ENCODE data around the gene CASP12.
"Not testable (repeated sequence)": the region's sequence is repeated elsewhere in the genome, so short reads cannot be mapped to it uniquely, and the experiment has no call there.

The CASP12 gene

DNA sequence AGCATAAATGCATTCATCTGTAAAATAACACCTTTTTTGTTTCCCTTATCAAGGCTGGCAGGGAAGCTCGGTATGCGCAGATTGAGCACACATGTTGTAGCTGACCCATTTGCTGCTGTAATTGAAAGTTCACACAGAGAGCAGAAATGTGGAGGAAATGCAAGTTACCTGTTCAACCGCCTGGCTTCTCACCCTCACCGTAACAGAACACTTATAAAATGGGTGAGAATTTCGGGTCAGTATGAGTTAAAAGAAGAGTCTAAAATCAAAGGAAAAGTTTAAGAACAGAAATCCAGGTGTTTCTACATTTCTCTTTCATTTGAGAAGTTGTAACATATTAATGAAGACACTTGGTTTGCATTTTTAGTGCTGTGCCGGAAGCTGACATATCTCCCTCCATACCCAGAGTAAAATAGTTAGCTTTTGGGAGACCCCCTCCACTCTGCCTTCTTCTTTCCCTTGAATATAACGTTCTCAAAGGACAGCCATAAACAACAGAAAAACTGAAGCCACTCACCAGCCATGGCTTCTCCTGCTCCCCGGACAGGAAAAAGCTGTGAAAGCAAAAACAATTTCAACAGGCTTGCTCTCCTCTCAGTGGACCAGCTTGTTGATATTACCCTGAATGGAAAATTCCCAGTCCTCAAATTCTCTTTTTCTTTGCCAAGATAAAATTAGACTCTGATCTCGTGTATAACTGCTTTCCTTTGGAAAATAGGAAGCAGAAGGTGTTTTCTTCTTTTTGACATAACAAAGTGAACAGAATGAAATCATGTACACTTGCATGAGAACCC lies at the start of gene CASP12:
TSS of gene CASP12 (minus strand) at position 570 of the 794 bp plus-strand sequence.
- Mint-ChIP-seq H3K27ac (peak within 1 kb of the TSS; percentile 39 to 90), H3K4me3 (peak within 1 kb of the TSS; percentile 36 to 47), H3K27me3 (no peaks in the 10 kb centered on the region), H3K4me1 (peaks cover 21% of the 10 kb centered on the region), H3K9me3 (peaks cover 5 to 8% of the 10 kb centered on the region in 2 donors)
- DNase-seq (no peak), ATAC-seq (no peak)

DNA sequence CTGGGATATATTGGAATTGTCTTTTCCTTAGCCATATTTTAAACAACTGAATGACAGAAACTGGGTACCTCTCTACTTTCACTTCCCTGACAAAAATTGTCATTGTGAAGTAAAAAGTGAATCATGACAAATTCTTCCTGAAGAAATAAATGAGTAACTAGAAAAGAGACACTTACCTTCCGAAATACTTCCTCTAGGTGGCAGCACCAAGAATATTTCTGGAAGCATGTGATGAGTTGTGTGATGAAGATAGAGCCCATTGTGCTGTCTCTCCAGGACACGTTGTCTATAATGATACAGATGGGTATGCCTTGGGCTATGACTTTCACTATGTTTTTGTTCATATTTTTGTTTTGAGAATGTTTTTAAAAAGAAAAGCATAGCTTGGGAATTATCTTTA lies 48.6 kb upstream of the CASP12 start:
- DNase-seq (peak; percentile 16 to 27), ATAC-seq (peak; percentile 84)
- Mint-ChIP-seq H3K4me1 (peaks cover 6% of the 10 kb centered on the region), H3K27ac (no peak overlapping the region), H3K27me3 (no peaks in the 10 kb centered on the region), H3K4me3 (no peak overlapping the region), H3K9me3 (peaks cover 0 to 10% of the 10 kb centered on the region in 2 donors)

GRCh38 chr11:104944076-104944475 lies 45.8 kb upstream of the CASP12 start:
- H3K9me3 Mint-ChIP-seq, result peaks cover 0 to 10% of the 10 kb centered on the region in 2 donors

GRCh38 chr11:104943561-104943960 lies 45.3 kb upstream of the CASP12 start:
- Mint-ChIP-seq H3K27ac (no peak overlapping the region), H3K4me1 (peaks cover 6% of the 10 kb centered on the region), H3K9me3 (peaks cover 0 to 10% of the 10 kb centered on the region in 2 donors), H3K4me3 (no peak overlapping the region), H3K27me3 (no peaks in the 10 kb centered on the region)
- DNase-seq (no peak), ATAC-seq (no peak)

More at GRCh38 chr11:104944076-104944475, 45.8 kb upstream of the CASP12 start:
- Mint-ChIP-seq H3K4me1 (peaks cover 6% of the 10 kb centered on the region), H3K4me3 (no peak overlapping the region), H3K27me3 (no peaks in the 10 kb centered on the region), H3K27ac (no peak overlapping the region)
- ATAC-seq (no peak), DNase-seq (no peak)

GRCh38 chr11:104934594-104934993 lies 36.3 kb upstream of the CASP12 start:
- peaks cover 12% of the 10 kb centered on the region for H3K4me1 Mint-ChIP-seq
- H3K9me3 Mint-ChIP-seq, result peaks cover 20 to 32% of the 10 kb centered on the region in 2 donors
- no peak for ATAC-seq
- DNase-seq, result no peak
- H3K27me3 Mint-ChIP-seq, result no peaks in the 10 kb centered on the region
- H3K27ac Mint-ChIP-seq, result no peak overlapping the region
- H3K4me3 Mint-ChIP-seq, result no peak overlapping the region

DNA sequence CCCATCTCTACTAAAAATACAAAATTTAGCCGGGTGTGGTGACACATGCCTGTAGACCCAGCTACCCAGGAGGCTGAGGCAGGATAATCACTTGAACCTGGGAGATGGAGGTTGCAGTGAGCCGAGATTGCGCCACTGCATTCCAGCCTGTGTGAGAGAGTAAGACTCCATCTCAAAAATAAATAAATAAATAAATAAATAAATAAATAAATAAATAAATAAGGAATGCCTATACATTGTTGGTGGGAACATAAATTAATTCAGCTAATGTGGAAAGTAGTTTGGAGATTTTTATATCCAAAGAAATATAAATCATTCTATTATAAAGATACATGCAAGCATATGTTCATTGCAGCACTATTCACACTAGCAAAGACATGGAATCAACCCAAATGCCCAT lies 35.8 kb upstream of the CASP12 start:
- Mint-ChIP-seq H3K4me1 (peaks cover 12% of the 10 kb centered on the region), H3K9me3 (peaks cover 25 to 38% of the 10 kb centered on the region in 2 donors)
- DNase-seq, ATAC-seq, H3K27ac Mint-ChIP-seq, H3K27me3 Mint-ChIP-seq, H3K4me3 Mint-ChIP-seq: not testable (repeated sequence)

DNA sequence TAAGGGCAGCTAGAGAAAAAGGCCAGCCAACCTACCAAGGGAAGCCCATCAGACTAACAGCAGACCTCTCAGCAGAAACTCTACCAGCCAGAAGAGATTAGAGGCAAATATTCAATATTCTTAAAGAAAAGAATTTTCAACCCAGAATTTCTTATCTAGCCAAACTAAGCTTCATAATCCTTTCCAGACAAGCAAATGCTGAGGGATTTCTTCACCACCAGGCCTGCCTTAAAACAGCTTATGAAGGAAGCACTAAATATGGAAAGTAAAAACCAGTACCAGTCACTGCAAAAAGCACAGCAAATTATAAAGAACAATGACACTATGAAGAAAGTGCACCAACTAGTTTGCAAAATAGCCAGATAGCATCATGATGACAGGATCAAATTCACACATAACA lies 30.6 kb upstream of the CASP12 start:
- DNase-seq (no peak), ATAC-seq (no peak)
- Mint-ChIP-seq H3K9me3 (peaks cover 36 to 68% of the 10 kb centered on the region in 2 donors), H3K4me1 (no peaks in the 10 kb centered on the region), H3K27ac (no peak overlapping the region), H3K27me3 (no peaks in the 10 kb centered on the region), H3K4me3 (no peak overlapping the region)

DNA sequence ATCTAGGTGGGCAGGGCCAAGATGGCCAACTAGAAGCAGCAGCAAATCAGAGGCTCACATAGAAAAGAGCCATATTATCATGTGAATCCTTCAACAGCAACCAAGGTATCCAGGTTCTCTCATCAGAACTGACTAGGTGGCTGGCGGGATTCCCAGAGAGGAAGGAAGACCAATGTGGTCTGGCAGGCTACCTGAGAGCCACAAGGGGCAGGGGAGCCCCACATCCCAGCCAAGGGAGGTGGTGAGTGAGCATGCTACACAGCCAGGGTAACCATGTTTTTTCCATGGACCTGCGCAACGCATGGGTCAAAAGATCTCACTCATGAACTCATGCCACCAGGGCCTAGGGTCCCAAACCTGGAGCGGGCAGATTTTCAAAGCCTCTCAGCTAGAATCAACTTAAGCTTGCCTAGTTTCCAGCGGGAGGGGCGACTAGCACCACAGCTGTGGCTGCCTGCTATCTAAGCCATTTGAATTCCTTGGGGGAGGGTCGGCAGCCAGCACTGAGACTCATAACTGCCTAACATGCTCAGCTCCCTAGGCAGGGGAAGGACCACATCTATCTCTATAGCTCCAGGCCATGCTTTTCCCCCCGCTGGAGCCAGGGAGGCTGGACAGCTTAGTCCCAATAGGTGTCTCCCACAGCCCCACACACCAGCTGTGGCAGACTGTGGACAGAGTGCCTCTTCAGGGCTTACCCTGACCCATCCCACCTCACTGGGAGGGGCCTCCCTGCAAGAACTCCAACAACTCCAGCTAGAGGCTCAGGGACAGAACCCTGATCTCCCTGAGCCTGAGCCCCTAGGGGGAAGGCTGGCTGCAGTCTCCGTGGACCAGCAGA lies 28.7 kb upstream of the CASP12 start:
- ATAC-seq, result no peak
- Mint-ChIP-seq H3K4me1 (no peaks in the 10 kb centered on the region), H3K9me3 (peaks cover 40 to 66% of the 10 kb centered on the region in 2 donors), H3K27ac (no peak overlapping the region), H3K27me3 (no peaks in the 10 kb centered on the region), H3K4me3 (no peak overlapping the region)
- DNase-seq, result no peak

GRCh38 chr11:104925850-104926249 lies 27.6 kb upstream of the CASP12 start:
- no peaks in the 10 kb centered on the region for H3K27me3 Mint-ChIP-seq
- H3K9me3 Mint-ChIP-seq, result peaks cover 39 to 55% of the 10 kb centered on the region in 2 donors

DNA sequence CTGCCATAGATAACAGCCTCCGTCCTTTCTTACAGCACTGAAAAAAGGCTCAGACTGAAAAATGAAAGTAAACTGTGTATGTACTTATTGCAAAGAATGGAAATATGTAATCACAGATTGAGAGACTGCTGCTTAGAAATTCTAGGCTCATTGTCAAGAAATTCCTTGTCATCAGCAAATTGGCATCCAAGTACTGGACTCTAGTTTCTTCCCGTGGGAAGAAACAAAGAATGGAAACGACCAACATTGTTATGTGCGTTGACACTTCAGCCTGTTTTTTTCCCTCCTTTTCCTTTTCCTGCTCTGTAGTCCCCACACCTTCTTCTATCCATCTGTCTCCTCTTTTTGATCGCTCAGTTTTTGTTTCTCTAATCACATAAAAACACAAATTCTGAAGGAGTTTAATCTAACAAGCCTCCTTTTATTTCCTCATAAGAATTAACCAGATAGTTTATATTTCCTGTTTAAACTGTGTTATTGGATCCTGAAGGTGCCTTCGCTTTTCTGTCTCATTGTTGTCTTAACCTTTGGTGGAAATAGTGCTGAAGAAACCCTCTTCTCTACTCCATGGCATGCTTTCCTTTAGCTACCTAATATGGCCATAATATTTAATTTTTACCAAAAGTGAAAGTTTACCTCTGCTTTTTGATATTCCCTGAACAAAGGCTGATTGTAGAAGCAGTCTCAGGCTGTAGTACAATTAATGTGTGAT lies 20.0 kb upstream of the CASP12 start:
- peak; percentile 78 for ATAC-seq
- no peaks in the 10 kb centered on the region for H3K27me3 Mint-ChIP-seq
- H3K4me3 Mint-ChIP-seq, result peak overlapping the region; percentile 90 to 98
- peaks cover 31% of the 10 kb centered on the region for H3K4me1 Mint-ChIP-seq
- H3K9me3 Mint-ChIP-seq, result peaks cover 5% of the 10 kb centered on the region in 2 donors
- DNase-seq, result no peak
- peak overlapping the region; percentile 68 to 99 for H3K27ac Mint-ChIP-seq

More at GRCh38 chr11:104925850-104926249, 27.6 kb upstream of the CASP12 start:
- Mint-ChIP-seq H3K4me3 (no peak overlapping the region), H3K27ac (no peak overlapping the region), H3K4me1 (no peaks in the 10 kb centered on the region)
- DNase-seq, result no peak
- ATAC-seq, result no peak

DNA sequence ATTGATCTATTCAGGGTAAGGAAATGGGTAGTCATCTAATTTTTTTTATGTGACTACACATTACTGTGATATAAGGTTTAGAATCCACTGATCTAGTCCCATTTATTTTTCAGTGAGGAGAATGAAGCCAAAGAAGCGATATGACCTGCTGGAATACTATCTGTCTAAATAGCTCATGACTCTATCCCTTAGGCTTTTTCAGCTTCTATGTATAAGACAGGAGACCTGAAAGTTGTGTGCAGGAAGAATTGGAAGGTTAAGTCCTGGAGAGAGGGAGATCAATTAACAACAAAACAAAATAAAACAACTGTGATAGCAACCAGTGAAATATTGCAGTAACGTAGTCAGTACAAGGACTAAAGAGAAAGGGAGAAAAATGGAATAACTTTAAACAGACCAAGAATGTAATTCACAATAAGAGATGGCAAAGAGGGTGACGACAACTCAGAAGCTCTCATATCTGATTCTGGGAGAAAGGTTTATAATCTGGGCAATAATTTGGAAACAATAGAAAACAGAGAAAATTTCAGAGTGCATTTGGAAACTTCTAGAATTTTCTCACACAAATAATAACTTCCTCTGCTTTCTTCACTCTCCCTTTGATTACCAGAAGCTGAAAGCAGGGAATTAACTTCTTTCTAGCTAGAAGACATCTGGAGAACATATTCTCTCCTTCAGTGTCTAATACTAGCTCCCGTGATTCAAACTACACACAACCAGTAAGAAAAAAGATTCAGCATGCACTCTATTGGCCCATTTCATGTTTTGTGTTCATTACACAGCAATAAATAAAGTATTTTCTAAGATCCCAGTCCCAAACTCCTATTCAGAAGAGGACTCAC lies 19.2 kb upstream of the CASP12 start:
- Mint-ChIP-seq H3K27me3 (no peaks in the 10 kb centered on the region), H3K9me3 (no peaks in the 10 kb centered on the region), H3K4me3 (peak overlapping the region; percentile 90 to 98), H3K4me1 (peaks cover 31% of the 10 kb centered on the region), H3K27ac (peak overlapping the region; percentile 68 to 99)
- ATAC-seq, result peak; percentile 58
- no peak for DNase-seq

- peak overlapping the region; percentile 3 to 82 for H3K27ac Mint-ChIP-seq
- ATAC-seq, result peak; percentile 31
- peaks cover 31% of the 10 kb centered on the region for H3K4me1 Mint-ChIP-seq
- peak overlapping the region; percentile 61 to 76 for H3K4me3 Mint-ChIP-seq
- DNase-seq, result no peak
- H3K9me3 Mint-ChIP-seq, result no peaks in the 10 kb centered on the region
- no peaks in the 10 kb centered on the region for H3K27me3 Mint-ChIP-seq
Measured at GRCh38 chr11:104916442-104916841, 18.2 kb upstream of the CASP12 start.

DNA sequence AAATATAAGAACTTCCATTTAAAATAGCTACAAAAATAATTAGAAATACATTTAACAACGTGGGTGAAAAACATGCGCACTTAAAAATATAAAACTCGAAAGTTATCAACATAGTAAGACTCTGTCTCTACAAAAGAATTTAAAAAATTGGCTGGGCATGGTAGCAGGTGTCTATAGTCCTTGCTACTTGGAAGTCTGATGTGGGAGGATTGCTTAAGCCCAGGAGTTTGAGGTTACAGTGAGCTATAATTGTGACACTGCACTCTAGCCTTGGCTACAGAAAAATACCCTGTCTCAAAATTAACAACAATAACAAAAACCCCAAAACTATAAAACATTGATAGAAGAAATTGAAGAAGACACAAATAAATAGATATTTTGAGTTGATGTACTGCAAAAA lies 13.8 kb upstream of the CASP12 start:
- Mint-ChIP-seq H3K27me3 (no peaks in the 10 kb centered on the region), H3K27ac (no peak overlapping the region), H3K9me3 (peaks cover 0 to 4% of the 10 kb centered on the region in 2 donors), H3K4me3 (no peak overlapping the region), H3K4me1 (peaks cover 31% of the 10 kb centered on the region)
- DNase-seq, result no peak
- no peak for ATAC-seq

DNA sequence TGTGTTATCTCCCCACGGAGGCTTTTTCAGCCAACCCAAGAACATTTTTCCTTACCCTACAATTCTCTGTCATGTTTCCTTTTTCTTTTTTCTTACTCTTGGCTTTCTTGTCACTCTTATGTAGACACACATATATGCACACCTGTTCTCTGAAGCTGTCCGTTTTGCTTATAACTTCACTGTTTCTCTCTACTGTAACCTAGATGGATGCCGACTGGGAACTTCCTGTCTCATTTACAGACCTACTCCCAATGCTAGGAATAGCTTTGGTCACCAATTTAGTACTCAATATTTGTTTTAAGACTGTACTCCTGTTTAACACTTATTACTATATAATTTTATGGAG lies 9.9 kb upstream of the CASP12 start:
- no peak overlapping the region for H3K4me3 Mint-ChIP-seq
- DNase-seq, result no peak
- peaks cover 0 to 4% of the 10 kb centered on the region in 2 donors for H3K9me3 Mint-ChIP-seq
- H3K4me1 Mint-ChIP-seq, result peaks cover 9% of the 10 kb centered on the region
- no peak overlapping the region for H3K27ac Mint-ChIP-seq
- ATAC-seq, result peak; percentile 35
- H3K27me3 Mint-ChIP-seq, result no peaks in the 10 kb centered on the region
